Stimulated activated CD4-positive, alpha-beta T cell treated with anti-CD3 and anti-CD28 coated beads, Interleukin-2, amount 100 ng/mL, for 4 hours (primary cell): Measurements from ENCODE around the gene PIGT.

Experiments
- DNase-seq: peaks from one replicate; pipeline ENCODE4 v3.0.0-alpha.2; 2020; ENCODE audit warnings: low read depth

PIGT gene

DNA sequence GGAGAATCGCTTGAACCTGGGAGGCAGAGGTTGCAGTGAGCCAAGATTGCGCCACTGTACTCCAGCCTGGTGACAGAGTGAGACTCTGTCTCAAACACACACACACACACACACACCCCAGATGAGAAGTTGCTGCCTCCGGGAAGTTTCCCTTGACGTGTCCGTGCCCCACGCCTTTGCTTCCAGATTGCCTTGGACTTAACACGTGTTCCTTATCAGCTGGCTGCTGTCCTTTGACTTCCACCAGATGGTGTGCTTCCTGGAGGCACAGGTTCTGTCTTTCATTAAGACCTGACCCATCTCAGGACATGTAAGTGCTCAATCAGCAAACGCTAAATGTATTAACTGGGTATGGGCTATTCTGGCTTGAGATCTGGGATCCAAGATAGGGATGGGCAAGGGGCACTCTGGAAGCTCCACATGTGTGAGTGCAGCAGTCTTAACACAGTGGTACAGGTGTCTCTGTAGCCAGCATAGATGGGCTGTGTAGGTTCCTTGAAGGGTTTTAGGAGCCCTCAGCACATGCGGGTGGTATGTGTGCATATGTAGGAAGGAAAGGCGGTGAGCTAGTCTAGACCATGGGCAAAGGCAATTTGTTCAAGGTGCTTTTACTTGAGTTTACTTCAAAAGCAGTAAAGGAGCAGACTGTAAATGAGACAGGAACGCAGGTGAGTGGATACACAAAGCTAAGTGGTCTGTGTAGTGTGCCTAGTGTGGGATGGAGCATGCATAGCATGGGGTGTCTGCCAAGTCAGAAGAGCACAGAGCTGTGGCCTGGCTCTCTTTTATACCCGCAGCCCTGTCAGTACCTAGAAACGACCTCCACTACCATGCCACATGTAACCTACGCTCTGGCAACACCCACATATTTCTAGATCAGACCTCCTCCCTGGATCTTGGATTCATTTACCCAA lies 11.6 kb downstream of the PIGT start:
- no peak for DNase-seq

DNA sequence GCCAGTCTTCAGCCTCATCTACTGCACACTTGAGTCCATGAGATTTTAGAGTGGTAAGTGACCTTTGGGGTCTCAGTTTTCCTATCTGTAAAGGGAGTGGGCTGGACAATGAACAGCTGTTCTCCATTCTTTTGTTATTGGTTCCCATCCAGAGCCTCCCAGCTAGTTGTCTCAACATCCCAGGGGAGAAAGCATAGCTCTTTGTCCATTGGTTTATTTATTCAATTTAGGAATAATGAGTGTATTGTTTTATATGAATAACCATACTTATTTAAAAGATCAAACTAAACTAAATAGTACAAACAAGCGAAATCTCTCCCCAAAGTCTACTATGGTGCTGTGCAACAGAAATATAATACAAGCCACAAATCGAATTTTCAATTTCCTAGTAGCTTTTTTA lies 13.7 kb downstream of the PIGT start:
- DNase-seq, result no peak

DNA sequence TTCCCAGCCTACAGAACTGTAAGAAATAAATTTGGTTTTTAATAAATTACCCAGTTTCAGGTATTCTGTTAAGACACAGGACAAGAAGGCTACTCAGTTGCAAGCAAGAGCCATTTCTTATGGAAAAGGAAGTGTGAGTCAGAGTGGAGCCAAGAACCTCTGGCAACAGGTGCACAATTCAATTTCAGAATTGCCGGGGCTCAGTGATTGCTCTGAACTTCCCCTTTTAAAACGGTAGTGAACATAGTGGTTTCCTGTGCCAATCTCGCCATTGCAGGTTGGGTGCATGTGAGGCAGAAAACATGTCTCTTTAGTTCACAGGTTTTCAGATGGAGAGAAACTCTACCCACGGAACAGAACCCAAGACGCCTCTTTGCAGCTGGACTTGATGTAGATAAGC lies 16.4 kb downstream of the PIGT start:
- DNase-seq, result no peak

DNA sequence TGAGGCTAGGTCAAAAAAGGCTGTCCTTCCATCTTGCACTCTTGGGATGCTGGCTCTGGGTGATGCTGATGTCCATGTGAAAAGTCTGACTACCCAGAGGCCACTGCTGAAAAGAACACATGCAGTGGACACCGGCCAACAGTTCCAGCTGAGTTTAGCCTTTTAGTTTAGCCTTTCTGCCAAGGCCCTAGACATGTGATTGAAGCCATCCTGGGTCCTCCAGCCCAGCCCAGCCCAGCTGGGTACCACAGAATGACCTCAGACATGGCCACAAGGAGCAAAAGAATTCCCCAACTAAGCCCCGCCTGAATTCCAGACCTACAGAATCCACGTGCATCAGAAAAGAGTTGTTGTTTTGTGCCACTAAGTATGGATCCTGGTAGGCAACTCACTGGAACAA lies 17.4 kb downstream of the PIGT start:
- no peak for DNase-seq

DNA sequence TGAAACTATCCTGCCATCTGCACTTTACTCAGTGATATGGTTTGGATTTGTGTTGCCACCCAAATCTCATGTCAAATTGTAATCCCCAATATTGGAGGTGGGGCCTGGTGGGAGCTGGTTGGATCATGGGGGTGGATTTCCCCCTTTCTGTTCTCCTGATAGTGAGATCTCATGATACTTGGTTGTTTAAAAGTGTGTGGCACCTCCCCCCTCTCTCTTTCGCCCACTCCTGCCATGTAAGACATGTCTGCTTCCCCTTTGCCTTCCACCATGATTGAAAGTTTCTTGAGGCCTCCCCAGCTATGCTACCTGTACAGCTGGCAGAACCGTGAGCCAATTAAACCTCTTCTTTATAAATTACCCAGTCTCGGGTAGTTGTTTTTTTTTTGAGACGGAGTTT lies 18.0 kb downstream of the PIGT start:
- DNase-seq, result no peak

DNA sequence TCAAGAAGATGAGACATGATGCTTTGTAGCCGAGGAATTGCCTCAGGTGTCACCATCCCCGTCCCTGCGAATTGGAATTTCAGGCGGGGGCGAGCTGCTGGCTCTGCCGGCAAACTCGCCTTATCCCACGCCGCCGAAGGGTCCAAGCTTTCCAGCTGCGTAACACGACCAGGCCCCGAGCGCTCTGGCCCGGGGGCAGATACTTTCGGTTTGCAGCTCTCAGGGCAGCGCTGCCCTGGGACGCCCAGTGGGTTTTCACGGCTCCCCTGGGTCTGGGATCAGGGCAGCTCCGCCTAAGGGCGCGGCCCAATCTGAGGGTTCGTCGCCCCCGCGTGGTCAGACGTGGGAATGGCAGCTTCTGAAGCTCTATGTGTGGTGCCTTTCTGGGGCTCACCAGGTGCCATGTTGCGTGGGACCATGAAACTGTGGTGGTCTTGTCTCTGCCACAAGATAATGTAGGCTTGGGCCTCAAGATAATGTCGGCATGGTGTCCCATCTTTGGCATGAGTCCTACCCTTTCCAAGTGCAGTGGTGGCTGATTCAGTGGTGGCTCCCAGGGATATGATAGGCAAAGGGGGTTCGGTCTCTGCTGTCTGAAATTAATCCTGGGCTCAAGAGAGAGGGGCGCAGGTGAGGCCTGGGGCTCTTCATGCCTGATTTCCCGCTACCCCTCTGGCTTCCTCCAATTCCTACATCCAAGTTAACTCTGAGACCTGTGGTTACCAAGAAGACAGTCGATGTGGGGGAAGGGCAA lies 21.0 kb downstream of the PIGT start:
- DNase-seq, result peak; percentile 73

DNA sequence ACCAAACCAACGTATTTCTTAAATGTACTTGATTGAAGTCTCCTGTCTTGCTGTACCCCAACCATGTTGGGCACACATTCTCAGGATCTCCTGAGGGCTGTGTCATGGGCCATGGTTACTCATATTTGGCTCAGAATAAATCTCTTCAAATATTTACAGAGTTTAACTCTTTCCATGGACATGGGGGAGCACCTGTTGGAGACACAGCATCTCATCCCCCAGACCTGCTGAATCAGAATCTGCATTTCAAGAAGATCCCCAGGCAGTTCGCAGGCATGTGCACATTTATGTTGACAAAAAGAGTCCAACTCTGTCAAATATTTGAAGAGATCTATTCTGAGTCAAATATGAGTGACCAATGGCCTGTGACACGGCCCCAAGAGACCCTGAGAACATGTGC lies 24.5 kb downstream of the PIGT start:
- DNase-seq, result no peak

DNA sequence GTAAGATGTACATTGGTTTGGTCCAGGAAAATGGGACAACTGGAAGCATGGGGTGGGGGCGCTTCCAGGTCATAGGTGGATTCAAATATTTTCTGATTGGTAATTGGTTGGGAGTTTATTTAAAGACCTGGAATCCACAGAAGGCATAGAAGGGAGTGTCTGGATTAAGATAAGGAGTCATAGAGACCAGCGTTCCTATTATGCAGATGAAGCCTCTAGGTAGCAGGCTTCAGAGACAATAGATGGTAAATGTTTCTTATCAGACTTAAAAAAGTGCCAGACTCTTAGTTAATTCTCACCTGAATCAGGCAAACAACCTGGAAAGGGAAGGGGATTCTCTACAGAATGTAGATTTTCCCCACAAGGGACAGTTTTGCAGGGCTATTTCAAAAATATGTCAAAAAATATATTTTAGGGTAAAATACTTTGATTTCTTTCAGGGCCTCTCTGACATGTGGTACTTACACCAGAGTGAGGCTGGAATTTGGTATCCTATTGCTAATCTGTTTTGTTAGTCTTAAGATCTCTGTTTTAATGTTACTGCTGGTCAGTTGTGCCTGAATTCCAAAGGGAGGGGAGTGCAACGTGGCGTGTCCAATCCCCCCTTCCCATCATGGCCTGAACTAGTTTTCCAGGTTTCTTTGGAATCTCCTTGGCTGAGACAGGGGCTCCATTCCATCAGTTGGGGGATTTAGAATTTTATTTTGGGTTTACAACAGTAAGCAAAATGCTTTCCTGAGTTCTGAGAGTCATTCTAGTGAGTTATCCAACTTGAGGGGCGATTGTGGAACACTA lies 25.1 kb downstream of the PIGT start:
- no peak for DNase-seq

DNA sequence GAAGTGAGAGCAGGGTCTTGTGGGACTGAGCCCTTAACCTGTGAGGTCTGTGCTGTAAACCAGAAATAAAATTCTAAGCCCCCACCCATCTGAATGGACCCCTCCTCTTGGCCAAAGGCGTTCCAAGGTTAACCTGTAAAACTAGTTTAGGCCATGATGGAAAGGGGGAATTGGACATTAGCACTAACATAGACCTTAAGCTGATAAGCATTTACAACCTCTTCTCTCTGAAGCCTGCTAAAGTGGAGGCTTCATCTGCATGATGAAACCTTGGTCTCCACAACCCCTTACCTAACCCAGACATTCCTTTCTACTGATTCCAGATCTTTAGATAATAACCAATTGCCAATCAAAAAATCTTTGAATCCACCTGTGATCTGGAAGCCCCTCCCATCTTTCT lies 25.8 kb downstream of the PIGT start:
- DNase-seq, result no peak

DNA sequence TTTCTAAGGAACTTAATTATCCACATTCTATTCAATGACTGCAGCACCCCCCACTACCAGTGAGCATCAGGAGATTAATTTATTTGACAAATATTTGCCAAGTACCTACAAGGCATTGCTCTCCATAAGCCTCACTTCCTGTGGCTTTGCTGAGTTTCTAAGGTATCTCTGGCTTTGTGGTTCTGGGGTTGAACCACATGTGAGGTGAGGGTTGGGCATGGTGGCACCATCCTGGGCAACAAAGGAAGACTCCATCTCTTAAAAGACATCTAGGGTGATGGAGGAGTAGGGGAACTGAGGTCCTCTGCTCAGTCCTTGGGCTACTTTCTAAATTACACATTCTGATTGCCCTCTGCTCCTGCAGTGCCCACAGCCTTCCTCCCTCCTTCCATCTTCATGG lies 28.1 kb downstream of the PIGT start:
- DNase-seq, result no peak

DNA sequence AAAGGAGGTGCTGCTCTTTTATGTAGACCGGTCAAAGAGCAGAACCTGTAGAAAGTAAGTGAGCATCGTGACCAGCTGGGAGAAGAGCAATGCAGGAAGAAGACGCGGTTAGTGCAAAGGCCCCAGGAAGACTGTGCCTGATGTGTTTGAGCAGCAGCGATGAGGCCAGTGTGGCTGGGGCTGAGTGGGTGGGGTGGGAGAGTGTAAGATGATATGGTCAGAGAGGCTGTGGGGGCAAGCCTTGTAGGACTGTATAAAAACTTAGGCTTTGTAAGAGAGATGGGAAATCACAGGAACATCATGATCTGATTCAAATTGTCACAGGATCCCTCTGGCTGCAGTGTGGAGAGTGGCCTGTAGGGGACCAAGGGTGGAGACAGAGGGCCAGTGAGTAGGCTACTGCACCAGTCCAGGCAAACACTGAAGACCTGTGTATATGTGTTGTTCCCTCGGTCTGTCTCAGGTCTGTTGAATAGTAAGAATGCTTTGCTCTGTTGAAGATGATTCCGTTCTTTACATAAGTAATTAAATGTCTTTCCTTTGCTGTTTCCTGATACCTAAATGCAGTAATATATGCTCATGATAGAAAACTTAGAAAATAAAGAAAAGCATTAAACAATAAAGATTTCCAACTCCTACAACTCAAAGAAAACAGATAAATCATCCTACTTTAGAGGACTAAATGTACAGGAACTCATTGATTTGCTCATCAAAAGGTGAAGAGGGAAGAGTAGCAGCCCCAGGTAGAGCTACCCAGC lies 30.0 kb downstream of the PIGT start:
- no peak for DNase-seq

DNA sequence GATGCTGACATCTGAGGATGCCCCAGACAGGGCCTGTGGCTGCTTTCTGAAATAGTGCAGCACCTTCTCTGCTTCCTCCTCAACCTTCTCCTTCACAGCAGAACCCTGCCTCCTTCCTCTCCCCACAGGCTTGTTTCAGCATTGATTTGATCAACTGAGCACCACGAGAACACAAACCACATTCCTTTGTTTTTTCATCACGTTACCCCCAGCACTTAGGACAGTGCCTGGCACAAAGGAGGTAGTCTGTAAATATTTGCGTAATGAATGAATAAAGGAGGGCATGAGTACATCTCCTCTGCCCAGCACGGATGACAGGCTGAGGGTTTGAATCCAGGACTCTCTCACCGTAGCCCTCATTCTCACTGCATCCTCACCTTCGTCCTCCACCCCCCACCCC lies 32.3 kb downstream of the PIGT start:
- no peak for DNase-seq

DNA sequence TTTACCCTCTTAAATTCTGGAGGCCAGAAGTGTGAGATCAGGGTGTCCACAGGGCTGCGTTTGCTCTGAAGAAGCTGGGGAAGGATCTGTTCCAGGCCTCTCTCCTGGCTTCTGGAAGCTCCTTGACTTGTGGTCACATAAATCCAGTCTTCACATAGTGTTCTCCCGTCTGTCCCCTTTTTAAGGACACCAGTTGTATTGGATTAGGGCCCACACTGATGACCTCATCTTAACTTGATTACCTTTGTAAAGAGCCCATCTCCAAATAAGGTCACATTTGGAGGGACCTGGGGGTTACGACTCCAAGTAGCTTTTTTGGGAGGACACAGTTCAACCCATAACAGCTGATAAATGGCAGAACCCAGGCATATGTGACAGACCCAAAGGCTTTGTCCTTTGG lies 33.6 kb downstream of the PIGT start:
- no peak for DNase-seq

DNA sequence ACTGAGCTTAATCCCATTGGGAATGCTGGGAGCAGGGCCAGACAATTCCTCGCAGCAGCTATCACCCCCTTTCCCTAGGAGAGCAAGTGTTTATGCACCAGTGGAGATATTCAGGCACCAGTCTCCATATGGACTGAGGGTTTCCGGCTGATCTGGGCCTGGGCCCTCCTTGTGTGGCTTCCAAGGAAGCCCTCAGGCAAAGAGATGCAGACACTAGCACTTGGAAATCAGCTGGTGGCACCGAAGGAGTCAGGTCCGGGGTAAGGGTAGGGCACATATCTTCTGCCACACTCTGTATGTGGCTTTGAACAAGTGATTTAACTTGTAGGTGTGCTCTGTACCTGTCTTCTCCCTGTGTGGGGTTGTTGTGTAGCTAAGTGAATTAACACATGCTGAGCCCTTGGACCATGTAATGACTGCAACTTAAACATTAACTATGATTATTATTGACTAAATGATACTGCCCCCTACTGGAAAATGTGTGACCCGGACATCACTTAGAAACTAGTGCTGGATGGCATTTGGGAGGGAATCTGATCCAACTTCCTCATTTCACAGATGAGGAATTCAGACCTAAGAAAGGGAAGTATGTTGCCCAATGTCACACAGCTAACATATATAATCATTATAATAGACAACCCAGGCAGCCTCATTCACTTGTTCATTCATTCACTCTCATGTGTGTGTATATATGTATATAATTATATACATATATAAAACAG lies 34.3 kb downstream of the PIGT start:
- DNase-seq, result no peak

DNA sequence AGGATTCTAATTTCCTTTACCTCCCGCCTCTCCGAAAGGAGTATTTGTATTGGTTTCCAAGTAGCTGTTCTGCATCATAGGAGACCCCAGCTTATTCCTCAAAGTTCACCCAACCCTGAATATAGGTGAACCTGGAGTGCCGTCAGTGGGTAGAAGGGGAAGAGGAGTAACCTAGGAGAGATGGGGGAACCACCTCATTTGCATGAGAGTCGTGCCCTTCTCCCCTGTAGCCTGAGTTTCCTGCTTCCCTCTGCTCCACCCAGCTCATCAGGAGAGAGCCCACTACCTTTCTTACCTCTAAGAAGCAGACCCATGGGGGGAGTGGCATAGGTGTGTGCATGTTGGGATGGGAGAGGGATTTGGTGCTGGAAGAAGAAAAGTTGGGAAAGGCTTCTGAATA lies 36.3 kb downstream of the PIGT start:
- DNase-seq, result no peak

DNA sequence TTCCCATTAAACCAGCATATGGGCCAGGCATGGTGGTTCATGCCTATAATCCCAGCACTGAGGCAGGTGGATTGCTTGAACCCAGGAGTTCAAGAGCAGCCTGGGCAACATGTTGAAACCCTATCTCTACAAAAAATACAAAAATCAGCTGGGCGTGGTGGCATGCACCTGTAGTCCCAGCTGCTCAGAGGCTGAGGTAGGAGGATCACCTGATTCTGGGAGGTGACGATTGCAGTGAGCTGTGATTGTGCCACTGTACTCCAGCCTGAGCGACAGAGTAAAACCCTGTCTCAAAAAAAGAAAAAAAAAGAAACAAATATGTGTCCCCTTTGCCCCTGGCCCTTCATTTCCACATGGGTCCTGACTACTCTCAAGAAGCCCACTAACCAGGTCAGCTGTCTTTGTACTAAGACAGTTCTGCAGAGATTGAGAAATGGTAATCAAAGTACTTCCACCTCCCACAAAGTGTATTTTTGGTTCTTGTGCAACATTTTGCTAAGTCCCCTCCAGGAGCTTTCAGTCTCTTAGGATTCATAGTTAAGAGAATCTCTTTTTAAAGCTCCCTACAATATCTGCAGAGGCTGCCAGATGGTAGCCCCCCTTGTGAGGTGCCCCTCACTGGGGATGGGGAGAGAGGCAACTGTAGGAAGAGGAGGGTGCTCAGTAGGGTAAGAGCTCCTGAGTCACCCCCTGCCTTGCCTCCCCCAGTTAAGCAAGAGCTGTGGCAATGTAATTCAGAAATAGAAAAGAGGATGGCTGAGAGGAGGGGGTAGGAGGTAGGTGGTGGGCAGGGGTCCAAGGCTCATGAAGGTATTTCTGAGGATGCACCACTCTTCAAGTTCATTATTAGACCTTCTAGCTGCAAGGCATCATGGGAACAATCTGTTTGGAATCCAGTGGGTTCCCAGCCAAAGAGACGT lies 37.1 kb downstream of the PIGT start:
- DNase-seq, result no peak

DNA sequence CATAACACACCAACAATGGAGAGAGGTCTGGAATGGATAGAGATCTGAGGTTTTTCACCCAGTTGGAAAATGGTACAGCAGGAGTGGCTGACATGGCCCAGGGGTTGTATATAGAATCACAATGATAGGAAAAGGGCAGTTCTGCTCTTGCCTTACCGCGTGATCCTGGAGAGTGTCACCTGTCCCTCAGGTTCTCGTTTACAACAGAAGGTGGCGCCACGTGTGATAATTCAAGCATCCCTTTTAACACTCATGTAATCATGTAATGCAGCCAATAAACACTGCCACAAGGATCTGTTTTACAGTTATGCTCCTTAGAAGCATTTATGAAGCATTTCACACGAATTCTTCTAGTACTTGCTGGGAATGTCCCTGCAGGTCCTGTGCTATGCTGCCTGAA lies 40.7 kb downstream of the PIGT start:
- DNase-seq, result no peak

DNA sequence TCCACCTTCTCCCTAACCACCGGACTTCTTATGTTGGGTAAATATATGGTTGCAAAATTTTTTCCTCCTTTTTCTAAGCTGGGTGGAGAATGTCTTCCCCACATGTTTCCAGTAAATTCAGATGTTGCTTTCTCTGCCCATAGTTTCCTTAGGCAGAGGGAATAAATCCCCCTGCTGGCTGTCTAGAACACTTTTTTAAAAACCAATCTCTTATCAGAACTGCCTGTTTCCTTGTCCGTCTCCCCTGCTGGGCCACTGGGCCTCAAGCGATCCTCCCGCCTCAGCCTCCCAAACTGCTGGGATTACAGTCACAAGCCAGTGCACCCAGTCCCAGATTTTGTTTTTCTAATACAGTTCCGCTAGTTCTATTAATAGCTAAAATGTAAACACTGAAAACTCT lies 43.7 kb downstream of the PIGT start:
- no peak for DNase-seq

DNA sequence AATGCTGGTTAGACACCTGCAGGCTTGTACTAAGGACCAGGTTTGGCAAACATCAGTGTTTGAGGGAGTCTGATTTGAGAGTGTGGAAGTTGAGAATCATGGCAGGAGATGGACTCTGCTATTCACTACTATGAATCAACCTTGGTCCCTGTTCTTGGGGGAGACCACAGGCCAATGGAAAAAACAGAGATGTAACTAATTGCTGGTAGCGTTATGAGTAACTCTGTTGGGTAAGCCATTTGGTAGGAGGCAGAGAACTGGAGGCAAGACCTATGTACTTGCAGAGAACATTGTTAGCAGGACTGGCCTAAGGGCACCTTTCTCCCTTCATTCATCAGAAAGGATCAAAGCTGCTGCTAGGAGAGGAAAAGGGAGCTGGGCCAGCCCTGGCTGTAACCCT lies 45.3 kb downstream of the PIGT start:
- DNase-seq, result no peak
